Measurements from ENCODE around the gene SLC26A8. TPM values are rescaled to one million over a fixed set of nuclear protein-coding genes. Genes with fewer than 3 reads are reported as not detected.

Gene SLC26A8
- total RNA-seq, 1 experiment from 2014 or later: 0.09 TPM

- Histone ChIP-seq H2AK5ac (ENCODE audit: insufficient read length, low read length) (no peak overlapping the region), H4K8ac (replicated peaks; ENCODE audit: insufficient read length, low read depth, low read length) (no peak overlapping the region), H3K27ac (ENCODE audit: insufficient read length, low read depth, low read length) (no peak overlapping the region), H3K79me1 (ENCODE audit: insufficient read depth, low read depth, low read length, poor library complexity, severe bottlenecking) (no peaks in the 10 kb centered on the region), H4K20me1 (ENCODE audit: control insufficient read depth, insufficient read depth, insufficient read length) (no peaks in the 10 kb centered on the region), H3K4ac (ENCODE audit: low read depth, low read length) (no peak overlapping the region), H2AFZ (ENCODE audit: low read length) (no peak overlapping the region), H4K5ac (ENCODE audit: insufficient read length, low read depth, low read length) (no peak overlapping the region), H3T11ph (ENCODE audit: low read length) (no peak overlapping the region), H2BK5ac (ENCODE audit: insufficient read length, low read length) (no peak overlapping the region), H3K4me1 (ENCODE audit: insufficient read depth, low read length) (no peaks in the 10 kb centered on the region), H2BK120ac (ENCODE audit: low read depth, low read length, poor library complexity, severe bottlenecking) (no peak overlapping the region), H3K79me2 (ENCODE audit: insufficient read depth, low read length) (peaks cover 12% of the 10 kb centered on the region; the same call in 1 of the 2 replicates), H3K9me3 (ENCODE audit: control insufficient read depth, low read depth, low read length) (no peaks in the 10 kb centered on the region), H2BK15ac (ENCODE audit: low read depth, low read length) (no peak overlapping the region), H3K18ac (ENCODE audit: insufficient read length, low read depth, low read length) (no peak overlapping the region), H3K14ac (ENCODE audit: insufficient read depth, low read length) (no peak overlapping the region), H3K27me3 (ENCODE audit: insufficient read depth, low read length) (no peaks in the 10 kb centered on the region), H4K91ac (ENCODE audit: insufficient read length, low read depth, low read length) (no peak overlapping the region), H3K4me2 (ENCODE audit: insufficient read depth, insufficient read length, low read length) (no peak overlapping the region), H2BK12ac (ENCODE audit: insufficient read length, low read depth, low read length) (no peak overlapping the region), H2BK20ac (ENCODE audit: low read depth, low read length, poor library complexity, severe bottlenecking) (no peak overlapping the region), H3K56ac (ENCODE audit: insufficient read length, low read depth, low read length) (no peak overlapping the region), H3K23ac (ENCODE audit: insufficient read length, low read depth, low read length) (no peak overlapping the region), H3K9ac (ENCODE audit: extremely low read depth, insufficient read length, low read length) (no peak overlapping the region), H3K23me2 (ENCODE audit: insufficient read length, low read depth, low read length, poor library complexity, severe bottlenecking) (peaks cover 10% of the 10 kb centered on the region)
- Mint-ChIP-seq H3K9me3 (no peaks in the 10 kb centered on the region; a peak in 1 of 5 replicates), H3K27me3 (ENCODE audit: low read depth) (no peaks in the 10 kb centered on the region; the same call in 1 of the 2 replicates), H3K36me3 (ENCODE audit: insufficient read depth in 1 of 3, low read depth in 3 of 3) (peaks cover 0 to 6% (median 6%) of the 10 kb centered on the region in 3 experiments; a peak in 5 of 7 replicates), H3K4me3 (no peak overlapping the region), H3K27ac (no peak overlapping the region), H3K4me1 (peaks cover 19 to 20% of the 10 kb centered on the region in 2 experiments)
- TF ChIP-seq CTCF (conservative IDR thresholded peaks at IDR 0.05): no peak
- no CpG with 5 or more reads among the region's 1 CpG for WGBS (ENCODE audit: extremely low coverage, insufficient read length, low lambda C conversion rate)
- no peak for DNase-seq
Observed at GRCh38 chr6:35924146-35924545, 100.3 kb downstream of the SLC26A8 start.
